Tibial nerve (tissue), 4 donors: ENCODE data around the gene TULP4. TPM values are rescaled to one million over a fixed set of nuclear protein-coding genes. Genes with fewer than 3 reads are reported as not detected.

ENCODE experiments used
- DNase-seq, 2 donors: peaks; one replicate each; pipeline ENCODE4 v3.0.0-alpha.2; 2019; ENCODE audit warnings: low spot score in 2 of 2
- H3K27ac ChIP-seq, 4 donors: fragments of 200-600 bp; sonication (generic) in 3 of 4; one replicate each; pipeline ENCODE4 v1.5.1; 2017 to 2019; ENCODE audit warnings: mild to moderate bottlenecking in 1 of 4
- H3K27me3 ChIP-seq, 2 donors: fragments of 200-600 bp; sonication (generic) in 1 of 2; one replicate each; pipeline versions ENCODE4 v1.5.1 to v1.6.0; 2017 to 2019
- H3K36me3 ChIP-seq, 3 donors: fragments of 200-600 bp; sonication (generic); one replicate each; pipeline ENCODE4 v1.5.1; 2018 to 2019
- H3K4me1 ChIP-seq, 4 donors: fragments of 200-600 bp; sonication (generic) in 3 of 4; one replicate each; pipeline ENCODE4 v1.5.1; 2017 to 2019
- H3K4me3 ChIP-seq, 4 donors: fragments of 200-600 bp; sonication (generic) in 3 of 4; one replicate each; pipeline ENCODE4 v1.5.1; 2017 to 2019; ENCODE audit warnings: mild to moderate bottlenecking in 1 of 4, moderate library complexity in 1 of 4
- H3K9me3 ChIP-seq, 4 donors: fragments of 200-600 bp; sonication (generic) in 3 of 4; one replicate each; pipeline ENCODE4 v1.5.1; 2017 to 2019
- CTCF ChIP-seq, 5 experiments: fragments of 200-600 bp in 3 of 5; fragments of 450-650 bp in 2 of 5; sonication (generic) in 3 of 5; IDR thresholded peaks; one replicate each; pipeline ENCODE4 v1.5.1; 2016 to 2019; ENCODE audit warnings: antibody characterized with exemption in 5 of 5, mild to moderate bottlenecking in 3 of 5, moderate library complexity in 2 of 5
- EP300 ChIP-seq, 2 donors: sonication (generic); formaldehyde crosslinking; IDR thresholded peaks; one replicate each; pipeline ENCODE4 v1.6.1; 2017; ENCODE audit warnings: antibody characterized with exemption in 2 of 2, mild to moderate bottlenecking in 1 of 2
- POLR2A ChIP-seq, 2 donors: fragments of 450-650 bp; IDR thresholded peaks; one replicate each; pipeline ENCODE4 v1.6.1; 2017; ENCODE audit warnings: antibody characterized with exemption in 2 of 2, mild to moderate bottlenecking in 2 of 2, moderate library complexity in 2 of 2
- WGBS, 2 donors: methylation state at CpG; one replicate each; pipeline ENCODE4 v1.1.5; 2018; 5-methylcytosine and 5-hydroxymethylcytosine counted together
- total RNA-seq, 4 donors: library from RNA; depleted of rRNA; stranded (reverse); fragments of >200 nt; gene quantifications; one replicate each; pipeline ENCODE4 v1.1.0, GENCODE V29; 2016

TULP4 gene
- total RNA-seq, 4 donors from 2014 or later = 91.2 to 109 (median 101) TPM

GRCh38 chr6:158361068-158361467 lies 48.8 kb downstream of the TULP4 start:
- Histone ChIP-seq H3K27ac (no peak overlapping the region), H3K36me3 (no peaks in the 10 kb centered on the region), H3K4me1 (no peaks in the 10 kb centered on the region), H3K9me3 (no peaks in the 10 kb centered on the region), H3K27me3 (no peaks in the 10 kb centered on the region), H3K4me3 (no peak overlapping the region)
- no peak for DNase-seq
- no peak for TF ChIP-seq POLR2A (IDR thresholded peaks at IDR 0.05)
- TF ChIP-seq CTCF (IDR thresholded peaks at IDR 0.05) = no peak
- TF ChIP-seq EP300 (IDR thresholded peaks at IDR 0.05) = no peak

- H3K4me1 ChIP-seq = no peaks in the 10 kb centered on the region
- H3K9me3 ChIP-seq = no peaks in the 10 kb centered on the region
- H3K4me3 ChIP-seq = no peak overlapping the region
- TF ChIP-seq CTCF (IDR thresholded peaks at IDR 0.05) = no peak
- TF ChIP-seq EP300 (IDR thresholded peaks at IDR 0.05) = no peak
- no peak for TF ChIP-seq POLR2A (IDR thresholded peaks at IDR 0.05)
- H3K27ac ChIP-seq = no peak overlapping the region
- WGBS, 2 donors = 72 to 78% methylated on average over 5 of the region's 5 CpGs
- no peak for DNase-seq
- H3K36me3 ChIP-seq = no peaks in the 10 kb centered on the region
- H3K27me3 ChIP-seq = no peaks in the 10 kb centered on the region
Measured at GRCh38 chr6:158361961-158362669, 49.9 kb downstream of the TULP4 start.

- no peak for DNase-seq
- Histone ChIP-seq H3K36me3 (no peaks in the 10 kb centered on the region), H3K27ac (no peak overlapping the region), H3K4me1 (peaks cover 0 to 7% (median 4%) of the 10 kb centered on the region in 4 donors), H3K4me3 (no peak overlapping the region), H3K27me3 (no peaks in the 10 kb centered on the region), H3K9me3 (no peaks in the 10 kb centered on the region)
- no peak for TF ChIP-seq POLR2A (IDR thresholded peaks at IDR 0.05)
- no peak for TF ChIP-seq CTCF (IDR thresholded peaks at IDR 0.05)
- TF ChIP-seq EP300 (IDR thresholded peaks at IDR 0.05) = no peak
- 94% methylated on average over 6 of the region's 6 CpGs for WGBS, 2 donors
Measured at GRCh38 chr6:158366363-158366762, 54.1 kb downstream of the TULP4 start.

- Histone ChIP-seq H3K4me1 (peaks cover 0 to 7% (median 4%) of the 10 kb centered on the region in 4 donors), H3K9me3 (no peaks in the 10 kb centered on the region), H3K27me3 (no peaks in the 10 kb centered on the region), H3K27ac (no peak overlapping the region), H3K36me3 (no peaks in the 10 kb centered on the region), H3K4me3 (no peak overlapping the region)
- DNase-seq = no peak
- TF ChIP-seq POLR2A (IDR thresholded peaks at IDR 0.05) (no peak), CTCF (IDR thresholded peaks at IDR 0.05) (no peak), EP300 (IDR thresholded peaks at IDR 0.05) (no peak)
- 86 to 87% methylated on average over 6 of the region's 6 CpGs for WGBS, 2 donors
Measured at GRCh38 chr6:158367816-158368215, 55.6 kb downstream of the TULP4 start.

GRCh38 chr6:158369241-158369640 lies 57.0 kb downstream of the TULP4 start:
- Histone ChIP-seq H3K4me3 (no peak overlapping the region), H3K36me3 (no peaks in the 10 kb centered on the region), H3K27ac (no peak overlapping the region), H3K4me1 (peaks cover 0 to 7% (median 4%) of the 10 kb centered on the region in 4 donors), H3K9me3 (no peaks in the 10 kb centered on the region), H3K27me3 (no peaks in the 10 kb centered on the region)
- TF ChIP-seq CTCF (IDR thresholded peaks at IDR 0.05) (no peak), POLR2A (IDR thresholded peaks at IDR 0.05) (no peak), EP300 (IDR thresholded peaks at IDR 0.05) (no peak)
- 96 to 98% methylated on average over 4 of the region's 4 CpGs for WGBS, 2 donors
- DNase-seq = no peak
